Transverse colon (tissue), 4 donors: Measurements from ENCODE around the gene NCF2.

ENCODE experiments used
- EP300 ChIP-seq: sonication (generic); formaldehyde crosslinking; IDR thresholded peaks from one replicate; pipeline ENCODE4 v1.6.1; 2017; ENCODE audit warnings: antibody characterized with exemption, low read depth
- POLR2A ChIP-seq: fragments of 450-650 bp; IDR thresholded peaks from one replicate; pipeline ENCODE4 v1.6.1; 2016; ENCODE audit warnings: antibody characterized with exemption, mild to moderate bottlenecking, moderate library complexity
- POLR2AphosphoS5 ChIP-seq, 3 donors: sonication (generic); formaldehyde crosslinking; IDR thresholded peaks; one replicate each; pipeline ENCODE4 v1.6.1; 2016; ENCODE audit warnings: antibody characterized with exemption in 3 of 3
- TF ChIP-seq, protein P1 (sequence below), 5 experiments: fragments of 200-600 bp in 3 of 5; fragments of 450-650 bp in 2 of 5; sonication (generic) in 3 of 5; IDR thresholded peaks; 1 replicate in 2 of 5; 2 replicates in 3 of 5; pipeline ENCODE4 v1.5.1; 2016 to 2017; ENCODE audit warnings: antibody characterized with exemption in 5 of 5, inconsistent platforms in 3 of 5, mild to moderate bottlenecking in 2 of 5, moderate library complexity in 1 of 5

GRCh38 chr1:183520379-183520778 is 69.9 kb downstream of the NCF2 start:
- TF ChIP-seq EP300 (no peak), POLR2AphosphoS5 (IDR thresholded peaks at IDR 0.05) (no peak), POLR2A (no peak)
- TF ChIP-seq, protein P1, sequence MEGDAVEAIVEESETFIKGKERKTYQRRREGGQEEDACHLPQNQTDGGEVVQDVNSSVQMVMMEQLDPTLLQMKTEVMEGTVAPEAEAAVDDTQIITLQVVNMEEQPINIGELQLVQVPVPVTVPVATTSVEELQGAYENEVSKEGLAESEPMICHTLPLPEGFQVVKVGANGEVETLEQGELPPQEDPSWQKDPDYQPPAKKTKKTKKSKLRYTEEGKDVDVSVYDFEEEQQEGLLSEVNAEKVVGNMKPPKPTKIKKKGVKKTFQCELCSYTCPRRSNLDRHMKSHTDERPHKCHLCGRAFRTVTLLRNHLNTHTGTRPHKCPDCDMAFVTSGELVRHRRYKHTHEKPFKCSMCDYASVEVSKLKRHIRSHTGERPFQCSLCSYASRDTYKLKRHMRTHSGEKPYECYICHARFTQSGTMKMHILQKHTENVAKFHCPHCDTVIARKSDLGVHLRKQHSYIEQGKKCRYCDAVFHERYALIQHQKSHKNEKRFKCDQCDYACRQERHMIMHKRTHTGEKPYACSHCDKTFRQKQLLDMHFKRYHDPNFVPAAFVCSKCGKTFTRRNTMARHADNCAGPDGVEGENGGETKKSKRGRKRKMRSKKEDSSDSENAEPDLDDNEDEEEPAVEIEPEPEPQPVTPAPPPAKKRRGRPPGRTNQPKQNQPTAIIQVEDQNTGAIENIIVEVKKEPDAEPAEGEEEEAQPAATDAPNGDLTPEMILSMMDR (IDR thresholded peaks at IDR 0.05) = no peak
